Heart left ventricle (tissue), 13 donors: Measurements from ENCODE around the gene PLXNA3.

Experiments used
- CTCF ChIP-seq, 12 donors: fragments of 200-600 bp; sonication (generic) in 4 of 12; IDR thresholded peaks; one replicate each; pipeline versions ENCODE4 v1.5.0 to v1.8.0; 2018 to 2022; ENCODE audit warnings: antibody characterized with exemption in 12 of 12, mild to moderate bottlenecking in 5 of 12
- POLR2A ChIP-seq, 2 donors: fragments of 450-650 bp; IDR thresholded peaks; one replicate each; pipeline ENCODE4 v1.6.1; 2017; ENCODE audit warnings: antibody characterized with exemption in 2 of 2, mild to moderate bottlenecking in 2 of 2, moderate library complexity in 2 of 2
- donor health status: ischemic (EF 13 %, LVEDD 7.1; RV severe dilation, severe dysfunction).
- donor health status: DM: no; HTN: yes; CAD: no.
- donor health status: DM: no; HTN: no; CAD: no.
- donor health status: ischemic (EF 25% LVEDD 6.9; RV normal size, moderate dysfunction).
- donor health status: ischemic (EF 25% LVEDD 5.7; RV mildly dilated, moderate dysfunction).
- donor health status: ischemic (EF 35%, LVEDD 5.7; RV mildly dilated, moderate dysfunction).
- donor health status: nonischemic (EF 11% LVEDD 7.7; RV severe dilation, severe dysfunction).
- donor health status: DM: yes; HTN: yes; CAD: no.
- donor health status: PGD.
- donor health status: ischemic (EF 29% LVEDD 5.4; RV normal size, mild dysfunction).
- donor health status: nonischemic (EF 23%, LVEDD 6.1; RV moderate dilation, normal function).

DNA sequence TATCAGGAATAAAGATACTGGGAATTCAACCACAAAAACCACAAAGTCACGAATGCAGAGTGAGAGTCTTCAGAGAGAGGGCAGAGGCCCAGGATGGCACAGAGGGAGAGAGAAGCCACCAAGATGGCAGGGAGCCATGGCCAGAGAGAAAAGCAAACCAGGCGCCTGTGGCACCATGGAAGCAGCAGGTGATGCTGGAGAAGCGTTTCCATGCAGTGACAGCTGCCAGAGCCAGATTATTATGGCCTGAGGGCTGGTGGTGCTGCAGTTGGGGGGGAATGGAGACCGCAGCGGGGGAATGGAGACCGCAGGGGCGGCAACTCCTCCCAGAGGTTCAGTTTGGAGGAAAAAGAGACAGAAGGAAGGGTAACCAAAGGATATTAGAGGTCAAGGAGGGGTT is 40.9 kb upstream of the PLXNA3 start:
- TF ChIP-seq POLR2A (IDR thresholded peaks at IDR 0.05) = no peak
- TF ChIP-seq CTCF (IDR thresholded peaks at IDR 0.05) = no peak
